ENCODE measurements around the gene SSBP3. TPM values are rescaled to one million over a fixed set of nuclear protein-coding genes. Genes with fewer than 3 reads are reported as not detected.

The SSBP3 gene
- total RNA-seq, 1 experiment from 2014 or later = 115 TPM

DNA sequence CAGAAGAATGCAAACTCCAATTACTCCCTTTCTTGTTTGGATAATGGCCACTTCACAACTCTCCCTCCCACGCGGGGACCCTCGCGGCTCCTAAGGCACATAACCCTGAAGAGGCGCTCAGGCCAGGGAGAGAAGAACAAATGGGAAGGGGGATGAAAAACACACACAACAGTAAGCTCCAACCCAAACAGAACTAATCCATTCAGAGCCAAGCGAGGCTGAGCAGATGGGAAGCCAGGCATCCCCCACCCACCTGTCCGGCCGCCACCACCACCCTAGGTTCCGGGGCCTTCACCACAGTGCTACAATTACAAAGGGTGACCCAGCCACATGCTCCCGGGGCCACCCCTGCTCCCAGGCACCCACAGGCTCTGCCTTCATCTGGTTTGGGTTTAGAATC is 104.7 kb downstream of the SSBP3 start:
- no peaks in the 10 kb centered on the region for H3K27me3 Mint-ChIP-seq (ENCODE audit: low read depth)
- no peak for DNase-seq (ENCODE audit: low spot score)
- CTCF ChIA-PET = no interaction called here

DNA sequence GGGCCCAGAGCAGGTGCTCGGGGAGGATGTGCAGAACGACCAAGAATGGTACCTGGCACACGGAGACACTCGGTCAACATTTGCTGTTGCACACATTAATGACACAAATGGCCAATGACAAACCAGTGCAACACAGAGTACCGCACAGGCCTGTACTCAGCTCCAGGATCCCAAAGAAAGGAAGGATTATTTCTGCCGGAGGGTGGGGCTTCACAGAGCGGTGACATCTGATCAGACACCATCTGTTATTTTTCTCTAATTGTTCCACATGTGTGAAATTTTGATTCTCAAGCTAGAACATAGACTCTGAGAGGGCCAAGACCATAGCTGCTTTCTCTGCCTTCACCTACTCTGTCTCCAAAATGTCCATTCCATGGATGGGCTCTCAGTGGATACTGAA is 105.8 kb downstream of the SSBP3 start:
- no peak overlapping the region for H3K4me3 Mint-ChIP-seq
- POLR2A ChIA-PET = interaction anchor here (1.0 to 1.3 kb wide), 2 partner anchors 32 to 78 kb away, joined by 3 to 4 read pairs; no protein-coding TSS in a partner anchor

More for the DNA sequence above, 104.7 kb downstream of the SSBP3 start:
- Mint-ChIP-seq H3K27ac (no peak overlapping the region), H3K9me3 (no peaks in the 10 kb centered on the region), H3K36me3 (no peaks in the 10 kb centered on the region), H3K4me1 (peaks cover 86% of the 10 kb centered on the region), H3K4me3 (no peak overlapping the region)
- POLR2A ChIA-PET = no interaction called here
- no peak for ATAC-seq
- TF ChIP-seq GRHL2 (CRISPR knock-in tag; IDR thresholded peaks at IDR 0.05; ENCODE audit: insufficient replicate concordance, severe bottlenecking) (no peak), NR3C1 (CRISPR knock-in tag; conservative IDR thresholded peaks at IDR 0.05; ENCODE audit: low read depth) (no peak), NFE2L1 (CRISPR knock-in tag; IDR thresholded peaks at IDR 0.05) (no peak), GABPB1 (CRISPR knock-in tag; IDR thresholded peaks at IDR 0.05) (no peak)
- TF ChIP-seq, protein P1, sequence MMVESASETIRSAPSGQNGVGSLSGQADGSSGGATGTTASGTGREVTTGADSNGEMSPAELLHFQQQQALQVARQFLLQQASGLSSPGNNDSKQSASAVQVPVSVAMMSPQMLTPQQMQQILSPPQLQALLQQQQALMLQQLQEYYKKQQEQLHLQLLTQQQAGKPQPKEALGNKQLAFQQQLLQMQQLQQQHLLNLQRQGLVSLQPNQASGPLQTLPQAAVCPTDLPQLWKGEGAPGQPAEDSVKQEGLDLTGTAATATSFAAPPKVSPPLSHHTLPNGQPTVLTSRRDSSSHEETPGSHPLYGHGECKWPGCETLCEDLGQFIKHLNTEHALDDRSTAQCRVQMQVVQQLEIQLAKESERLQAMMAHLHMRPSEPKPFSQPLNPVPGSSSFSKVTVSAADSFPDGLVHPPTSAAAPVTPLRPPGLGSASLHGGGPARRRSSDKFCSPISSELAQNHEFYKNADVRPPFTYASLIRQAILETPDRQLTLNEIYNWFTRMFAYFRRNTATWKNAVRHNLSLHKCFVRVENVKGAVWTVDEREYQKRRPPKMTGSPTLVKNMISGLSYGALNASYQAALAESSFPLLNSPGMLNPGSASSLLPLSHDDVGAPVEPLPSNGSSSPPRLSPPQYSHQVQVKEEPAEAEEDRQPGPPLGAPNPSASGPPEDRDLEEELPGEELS (CRISPR knock-in tag; IDR thresholded peaks at IDR 0.05) = no peak

DNA sequence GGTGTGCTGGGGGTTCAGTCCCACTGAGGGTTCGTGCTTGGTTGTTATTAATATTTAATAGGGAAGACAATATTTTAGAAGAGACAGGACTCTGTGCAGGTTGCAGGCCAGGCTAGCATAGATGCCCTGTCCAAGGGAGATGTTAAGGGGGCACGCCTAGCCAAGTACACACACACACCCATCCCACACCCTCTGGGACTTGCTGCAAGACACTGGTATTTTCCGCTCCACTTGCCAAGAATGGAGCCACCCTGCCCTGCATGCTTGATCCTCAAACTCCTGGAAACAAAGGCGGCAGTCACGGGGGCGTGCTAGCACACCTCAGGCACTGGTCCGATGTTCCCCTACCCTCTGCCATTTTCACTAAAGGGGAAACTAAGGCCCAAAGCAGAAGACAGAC is 107.2 kb downstream of the SSBP3 start:
- no peak for TF ChIP-seq RORB (CRISPR knock-in tag; IDR thresholded peaks at IDR 0.05)
- TF ChIP-seq GTF2I (CRISPR knock-in tag; conservative IDR thresholded peaks at IDR 0.05) = no peak
- TF ChIP-seq CTCF (IDR thresholded peaks at IDR 0.05) = no peak
- no peak for TF ChIP-seq ZNF532 (CRISPR knock-in tag; IDR thresholded peaks at IDR 0.05; ENCODE audit: borderline replicate concordance)
- no peak for TF ChIP-seq GRHL2 (CRISPR knock-in tag; IDR thresholded peaks at IDR 0.05; ENCODE audit: insufficient replicate concordance, severe bottlenecking)
- H3K4me1 Mint-ChIP-seq = peaks cover 89% of the 10 kb centered on the region
- H3K9me3 Mint-ChIP-seq = no peaks in the 10 kb centered on the region
- no peak for DNase-seq (ENCODE audit: low spot score)
- H3K27me3 Mint-ChIP-seq (ENCODE audit: low read depth) = no peaks in the 10 kb centered on the region
- no peaks in the 10 kb centered on the region for H3K36me3 Mint-ChIP-seq
- no peak for ATAC-seq
- no peak overlapping the region for H3K4me3 Mint-ChIP-seq
- H3K27ac Mint-ChIP-seq = 0 out of 2 replicates have a peak overlapping the region, but pooled peaks have one; percentile 66
- POLR2A ChIA-PET = no interaction called here
- CTCF ChIA-PET = interaction anchor here (1.0 to 1.8 kb wide), 5 partner anchors 10 to 200 kb away, joined by 3 to 7 read pairs (median 5); no protein-coding TSS in a partner anchor

More for the DNA sequence above, 105.8 kb downstream of the SSBP3 start:
- Mint-ChIP-seq H3K27me3 (ENCODE audit: low read depth) (no peaks in the 10 kb centered on the region), H3K36me3 (no peaks in the 10 kb centered on the region), H3K27ac (peak overlapping the region; percentile 71), H3K4me1 (peaks cover 89% of the 10 kb centered on the region), H3K9me3 (no peaks in the 10 kb centered on the region)
- ATAC-seq (no peak), DNase-seq (ENCODE audit: low spot score) (no peak)
- TF ChIP-seq MAX (CRISPR knock-in tag; IDR thresholded peaks at IDR 0.05) (no peak), NR1H2 (CRISPR knock-in tag; IDR thresholded peaks at IDR 0.05) (no peak), ATF2 (CRISPR knock-in tag; IDR thresholded peaks at IDR 0.05; ENCODE audit: borderline replicate concordance, low read depth) (no peak)
- CTCF ChIA-PET = interaction anchor here (0.8 to 1.6 kb wide), 2 partner anchors 11 to 12 kb away, joined by 3 to 4 read pairs; no protein-coding TSS in a partner anchor

Measured in WTC11 (cell line).